Loucy (cell line): ENCODE measurements around the gene LRRC25.

Source experiments
- CTCF ChIP-seq: fragments of 200-600 bp; sonication (generic); conservative IDR thresholded peaks from 2 replicates; pipeline ENCODE4 v1.5.1; 2014; ENCODE audit warnings: mild to moderate bottlenecking, antibody characterized with exemption, low read length
- EZH2phosphoT487 ChIP-seq: fragments of 200-600 bp; IDR thresholded peaks from 2 replicates; pipeline ENCODE4 v1.6.1; 2018; ENCODE audit warnings: antibody characterized with exemption, mild to moderate bottlenecking, moderate library complexity, borderline replicate concordance

DNA sequence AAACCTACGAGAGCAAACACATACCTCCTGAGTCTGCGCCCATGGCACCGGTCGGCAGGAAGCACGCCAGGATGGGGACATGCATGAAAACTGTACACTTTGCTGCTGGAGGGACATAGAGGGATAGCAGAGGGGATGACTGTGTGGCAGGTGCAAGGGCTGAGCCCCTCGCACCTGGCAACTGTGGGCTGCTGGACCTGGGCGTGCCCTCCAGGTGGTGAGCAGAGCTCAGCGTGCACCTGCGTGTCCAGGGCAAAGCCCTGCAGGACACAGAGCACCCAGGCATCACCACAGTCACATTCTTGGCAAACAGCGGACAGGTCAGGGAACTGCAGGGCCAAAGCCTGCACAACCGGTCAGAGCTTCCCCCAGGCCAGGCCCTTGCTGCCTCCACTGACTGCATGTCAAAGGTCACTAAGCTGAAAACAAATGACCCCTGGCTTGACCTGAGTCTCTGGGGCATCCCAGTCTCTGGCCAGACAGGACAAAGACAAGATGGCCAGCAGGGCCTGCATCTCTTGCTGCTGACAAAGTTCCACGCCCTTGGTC, 49.5 kb upstream of the LRRC25 start:
- no peak for TF ChIP-seq CTCF
- TF ChIP-seq EZH2phosphoT487: no peak
